GM19397 (cell line): Measurements from ENCODE around the gene LSP1.
"Not testable (repeated sequence)": the region's sequence is repeated elsewhere in the genome, so short reads cannot be mapped to it uniquely, and the experiment has no call there.

Source experiments
- ATAC-seq: cut with Tn5 transposase; IDR thresholded peaks from one replicate; pipeline ENCODE4 v1.9.1; 2021; ENCODE audit warnings: mild to moderate bottlenecking, moderate library complexity; ENCODE audit not compliant: unreplicated experiment

LSP1 gene

GRCh38 chr11:1937616-1938342 lies 84.9 kb downstream of the LSP1 start:
- ATAC-seq = no peak

- no peak for ATAC-seq
These were observed 85.6 kb downstream of the LSP1 start for GRCh38 chr11:1938343-1939005.

- no peak for ATAC-seq
These were observed 86.2 kb downstream of the LSP1 start for GRCh38 chr11:1939006-1939625.

GRCh38 chr11:1939788-1940187 lies 86.9 kb downstream of the LSP1 start:
- ATAC-seq = not testable (repeated sequence)
